ENCODE measurements around the gene SLAMF6. TPM values are rescaled to one million over a fixed set of nuclear protein-coding genes. Genes with fewer than 3 reads are reported as not detected.
A peak's percentile ranks its signal among the peaks of the same experiment; 100 is the strongest.
"Not testable (repeated sequence)": the region's sequence is repeated elsewhere in the genome, so short reads cannot be mapped to it uniquely, and the experiment has no call there.

Gene SLAMF6
- total RNA-seq, 2 experiments from 2014 or later: 43.0 to 48.1 TPM

- H3K27me3 Mint-ChIP-seq: no peaks in the 10 kb centered on the region
- POLR2A ChIA-PET: interaction anchor here (0.7 to 2.0 kb wide), 11 partner anchors 11 to 171 kb away, joined by 3 to 24 read pairs (median 3); partner anchors contain the start of genes CD48, CD84 and SLAMF6
- H3K36me3 Mint-ChIP-seq: peaks cover 22% of the 10 kb centered on the region
- ATAC-seq (ENCODE audit: low read depth) (peak; percentile 94), DNase-seq (no peak)
- peak overlapping the region; percentile 91 for H3K27ac Mint-ChIP-seq
- H3K9me3 Mint-ChIP-seq: peaks cover 13% of the 10 kb centered on the region
- peaks cover 43% of the 10 kb centered on the region for H3K4me1 Mint-ChIP-seq
- peak overlapping the region; percentile 74 for H3K4me3 Mint-ChIP-seq
These were observed 17.2 kb upstream of the SLAMF6 start for GRCh38 chr1:160539990-160540858.

GRCh38 chr1:160539684-160539989, 16.6 kb upstream of the SLAMF6 start:
- H3K27ac Mint-ChIP-seq: peak overlapping the region; percentile 91
- DNase-seq (no peak), ATAC-seq (ENCODE audit: low read depth) (no peak)
- H3K27me3 Mint-ChIP-seq: no peaks in the 10 kb centered on the region
- peak overlapping the region; percentile 74 for H3K4me3 Mint-ChIP-seq
- H3K4me1 Mint-ChIP-seq: peaks cover 38% of the 10 kb centered on the region
- H3K9me3 Mint-ChIP-seq: peaks cover 16% of the 10 kb centered on the region
- POLR2A ChIA-PET: interaction anchor here (0.9 to 2.0 kb wide), 5 partner anchors 10 to 39 kb away, joined by 3 to 24 read pairs (median 7); partner anchors contain the start of genes CD84 and SLAMF6
- H3K36me3 Mint-ChIP-seq: peaks cover 21% of the 10 kb centered on the region

- peaks cover 34% of the 10 kb centered on the region for H3K4me1 Mint-ChIP-seq
- peaks cover 23% of the 10 kb centered on the region for H3K36me3 Mint-ChIP-seq
- POLR2A ChIA-PET: interaction anchor here (2.0 kb wide), 1 partner anchor 17 kb away, joined by 24 read pairs; the partner anchor contains the start of gene SLAMF6
- no peaks in the 10 kb centered on the region for H3K27me3 Mint-ChIP-seq
- peaks cover 17% of the 10 kb centered on the region for H3K9me3 Mint-ChIP-seq
- ATAC-seq (ENCODE audit: low read depth) (no peak), DNase-seq (no peak)
- peak overlapping the region; percentile 91 for H3K27ac Mint-ChIP-seq
- H3K4me3 Mint-ChIP-seq: peak overlapping the region; percentile 74
These were observed 16.1 kb upstream of the SLAMF6 start for GRCh38 chr1:160538985-160539651.

- DNase-seq (no peak), ATAC-seq (ENCODE audit: low read depth) (no peak)
- POLR2A ChIA-PET: no interaction called here
- H3K4me1 Mint-ChIP-seq: peaks cover 29% of the 10 kb centered on the region
- no peaks in the 10 kb centered on the region for H3K27me3 Mint-ChIP-seq
- H3K36me3 Mint-ChIP-seq: peaks cover 24% of the 10 kb centered on the region
- no peak overlapping the region for H3K4me3 Mint-ChIP-seq
- no peak overlapping the region for H3K27ac Mint-ChIP-seq
- peaks cover 22% of the 10 kb centered on the region for H3K9me3 Mint-ChIP-seq
These were observed 14.9 kb upstream of the SLAMF6 start for GRCh38 chr1:160537714-160538665.

- Mint-ChIP-seq H3K27ac (no peak overlapping the region), H3K9me3 (peaks cover 22% of the 10 kb centered on the region), H3K27me3 (no peaks in the 10 kb centered on the region), H3K4me3 (no peak overlapping the region), H3K4me1 (peaks cover 14% of the 10 kb centered on the region), H3K36me3 (peaks cover 29% of the 10 kb centered on the region)
- POLR2A ChIA-PET: no interaction called here
- no peak for ATAC-seq (ENCODE audit: low read depth)
- no peak for DNase-seq
These were observed 12.0 kb upstream of the SLAMF6 start for GRCh38 chr1:160534823-160535605.

- DNase-seq; H3K27me3 Mint-ChIP-seq; H3K4me1 Mint-ChIP-seq; POLR2A ChIA-PET; ATAC-seq (ENCODE audit: low read depth); H3K27ac Mint-ChIP-seq; H3K4me3 Mint-ChIP-seq: not testable (repeated sequence)
- H3K36me3 Mint-ChIP-seq: peaks cover 36% of the 10 kb centered on the region
- peaks cover 24% of the 10 kb centered on the region for H3K9me3 Mint-ChIP-seq
These were observed 9.4 kb upstream of the SLAMF6 start for GRCh38 chr1:160532557-160532813.

- ATAC-seq (ENCODE audit: low read depth); POLR2A ChIA-PET; H3K27me3 Mint-ChIP-seq; H3K4me1 Mint-ChIP-seq; H3K27ac Mint-ChIP-seq; DNase-seq; H3K4me3 Mint-ChIP-seq: not testable (repeated sequence)
- Mint-ChIP-seq H3K9me3 (peaks cover 25% of the 10 kb centered on the region), H3K36me3 (peaks cover 37% of the 10 kb centered on the region)
These were observed 8.9 kb upstream of the SLAMF6 start for GRCh38 chr1:160531809-160532556.

- DNase-seq, H3K27ac Mint-ChIP-seq, H3K4me3 Mint-ChIP-seq, H3K27me3 Mint-ChIP-seq: not testable (repeated sequence)
- Mint-ChIP-seq H3K36me3 (peaks cover 35% of the 10 kb centered on the region), H3K9me3 (peaks cover 19% of the 10 kb centered on the region), H3K4me1 (peaks cover 11% of the 10 kb centered on the region)
- POLR2A ChIA-PET: interaction anchor here (0.8 to 2.5 kb wide), 2 partner anchors 11 to 24 kb away, joined by 3 to 11 read pairs; no protein-coding TSS in a partner anchor
- ATAC-seq (ENCODE audit: low read depth): peak; percentile 42
These were observed 6.4 kb upstream of the SLAMF6 start for GRCh38 chr1:160529401-160529952.

- Mint-ChIP-seq H3K27ac (peak overlapping the region; percentile 58), H3K4me1 (peaks cover 38% of the 10 kb centered on the region), H3K4me3 (peak overlapping the region; percentile 52), H3K36me3 (peaks cover 30% of the 10 kb centered on the region), H3K9me3 (peaks cover 13% of the 10 kb centered on the region)
- H3K27me3 Mint-ChIP-seq; DNase-seq; ATAC-seq (ENCODE audit: low read depth): not testable (repeated sequence)
- POLR2A ChIA-PET: interaction anchor here (0.6 to 3.5 kb wide), 6 partner anchors 17 to 72 kb away, joined by 3 to 24 read pairs (median 3); no protein-coding TSS in a partner anchor
These were observed 734 bp upstream of the SLAMF6 start for GRCh38 chr1:160523789-160524188.

GRCh38 chr1:160522136-160522535, 919 bp downstream of the SLAMF6 start:
- Mint-ChIP-seq H3K9me3 (peaks cover 14% of the 10 kb centered on the region), H3K27me3 (no peaks in the 10 kb centered on the region), H3K36me3 (peaks cover 34% of the 10 kb centered on the region), H3K4me3 (peak overlapping the region; percentile 91), H3K27ac (peak overlapping the region; percentile 93), H3K4me1 (peaks cover 50% of the 10 kb centered on the region)
- POLR2A ChIA-PET: interaction anchor here (1.1 to 3.5 kb wide), 7 partner anchors 18 to 93 kb away, joined by 3 to 24 read pairs (median 4); no protein-coding TSS in a partner anchor
- peak; percentile 7 for ATAC-seq (ENCODE audit: low read depth)
- no peak for DNase-seq

- POLR2A ChIA-PET: interaction anchor here (1.1 to 3.5 kb wide), 5 partner anchors 19 to 93 kb away, joined by 3 to 24 read pairs (median 5); no protein-coding TSS in a partner anchor
- H3K4me1 Mint-ChIP-seq: peaks cover 55% of the 10 kb centered on the region
- H3K27ac Mint-ChIP-seq: peak overlapping the region; percentile 93
- DNase-seq: no peak
- H3K9me3 Mint-ChIP-seq: peaks cover 13% of the 10 kb centered on the region
- no peak for ATAC-seq (ENCODE audit: low read depth)
- peak overlapping the region; percentile 91 for H3K4me3 Mint-ChIP-seq
- peaks cover 34% of the 10 kb centered on the region for H3K36me3 Mint-ChIP-seq
- H3K27me3 Mint-ChIP-seq: no peaks in the 10 kb centered on the region
These were observed 1.5 kb downstream of the SLAMF6 start for GRCh38 chr1:160521554-160521953.
